Measurements from ENCODE around the gene FRMD5. TPM values are rescaled to one million over a fixed set of nuclear protein-coding genes. Genes with fewer than 3 reads are reported as not detected.

FRMD5 gene
- total and polyA plus RNA-seq, 2 donors from 2014 or later, result 0.32 to 0.41 TPM

GRCh38 chr15:44137750-44138149 is 57.3 kb downstream of the FRMD5 start:
- DNase-seq, result no peak
- intact Hi-C loops (cut with DNase I), result no loop called here
- FAIRE-seq, result no peak

GRCh38 chr15:44136991-44137477 is 58.0 kb downstream of the FRMD5 start:
- Histone ChIP-seq H3K9ac (ENCODE audit: low read length in 3 of 3) (no peak overlapping the region), H3K36me3 (ENCODE audit: control insufficient read depth in 2 of 3, insufficient read depth in 3 of 3, low read length in 3 of 3) (no peaks in the 10 kb centered on the region), H3K27ac (ENCODE audit: low read depth in 2 of 2, low read length in 2 of 2) (no peak overlapping the region), H3K9me3 (ENCODE audit: control insufficient read depth in 2 of 3, insufficient read depth in 1 of 3, low read length in 3 of 3) (no peaks in the 10 kb centered on the region), H3K4me1 (ENCODE audit: control insufficient read depth in 2 of 3, insufficient read depth in 2 of 3, low read depth in 1 of 3, low read length in 3 of 3) (no peaks in the 10 kb centered on the region), H3K4me3 (ENCODE audit: low read length in 3 of 3) (no peak overlapping the region), H3K27me3 (ENCODE audit: control insufficient read depth, insufficient read depth, low read length) (no peaks in the 10 kb centered on the region)
- no peak for DNase-seq
- no peak for TF ChIP-seq CTCF (IDR thresholded peaks at IDR 0.05; ENCODE audit: borderline replicate concordance, extremely low read depth, insufficient read depth)
- no peak for FAIRE-seq
- intact Hi-C loops (cut with DNase I), result no loop called here

More at GRCh38 chr15:44137750-44138149, 57.3 kb downstream of the FRMD5 start:
- no peaks in the 10 kb centered on the region for H3K4me1 ChIP-seq (ENCODE audit: control insufficient read depth in 2 of 3, insufficient read depth in 2 of 3, low read depth in 1 of 3, low read length in 3 of 3)
- H3K36me3 ChIP-seq (ENCODE audit: control insufficient read depth in 2 of 3, insufficient read depth in 3 of 3, low read length in 3 of 3), result no peaks in the 10 kb centered on the region
- H3K9me3 ChIP-seq (ENCODE audit: control insufficient read depth in 2 of 3, insufficient read depth in 1 of 3, low read length in 3 of 3), result no peaks in the 10 kb centered on the region
- H3K4me3 ChIP-seq (ENCODE audit: low read length in 3 of 3), result no peak overlapping the region
- H3K27ac ChIP-seq (ENCODE audit: low read depth in 2 of 2, low read length in 2 of 2), result no peak overlapping the region
- TF ChIP-seq CTCF (IDR thresholded peaks at IDR 0.05; ENCODE audit: borderline replicate concordance, extremely low read depth, insufficient read depth), result no peak
- no peaks in the 10 kb centered on the region for H3K27me3 ChIP-seq (ENCODE audit: control insufficient read depth, insufficient read depth, low read length)
- H3K9ac ChIP-seq (ENCODE audit: low read length in 3 of 3), result no peak overlapping the region

- H3K9me3 ChIP-seq (ENCODE audit: control insufficient read depth in 2 of 3, insufficient read depth in 1 of 3, low read length in 3 of 3), result no peaks in the 10 kb centered on the region
- no peak overlapping the region for H3K27ac ChIP-seq (ENCODE audit: low read depth in 2 of 2, low read length in 2 of 2)
- no peak for DNase-seq
- intact Hi-C loops (cut with DNase I), result no loop called here
- H3K27me3 ChIP-seq (ENCODE audit: control insufficient read depth, insufficient read depth, low read length), result no peaks in the 10 kb centered on the region
- H3K4me3 ChIP-seq (ENCODE audit: low read length in 3 of 3), result no peak overlapping the region
- no peaks in the 10 kb centered on the region for H3K4me1 ChIP-seq (ENCODE audit: control insufficient read depth in 2 of 3, insufficient read depth in 2 of 3, low read depth in 1 of 3, low read length in 3 of 3)
- H3K36me3 ChIP-seq (ENCODE audit: control insufficient read depth in 2 of 3, insufficient read depth in 3 of 3, low read length in 3 of 3), result no peaks in the 10 kb centered on the region
- no peak for TF ChIP-seq CTCF (IDR thresholded peaks at IDR 0.05; ENCODE audit: borderline replicate concordance, extremely low read depth, insufficient read depth)
- H3K9ac ChIP-seq (ENCODE audit: low read length in 3 of 3), result no peak overlapping the region
- no peak for FAIRE-seq
Observed at GRCh38 chr15:44132057-44132456, 63.0 kb downstream of the FRMD5 start.

- FAIRE-seq, result no peak
- TF ChIP-seq CTCF (IDR thresholded peaks at IDR 0.05; ENCODE audit: borderline replicate concordance, extremely low read depth, insufficient read depth), result no peak
Observed at GRCh38 chr15:44130778-44131177, 64.3 kb downstream of the FRMD5 start.

More at GRCh38 chr15:44130778-44131177, 64.3 kb downstream of the FRMD5 start:
- no peak overlapping the region for H3K4me3 ChIP-seq (ENCODE audit: low read length in 3 of 3)
- no peaks in the 10 kb centered on the region for H3K4me1 ChIP-seq (ENCODE audit: control insufficient read depth in 2 of 3, insufficient read depth in 2 of 3, low read depth in 1 of 3, low read length in 3 of 3)
- H3K9me3 ChIP-seq (ENCODE audit: control insufficient read depth in 2 of 3, insufficient read depth in 1 of 3, low read length in 3 of 3), result no peaks in the 10 kb centered on the region
- DNase-seq, result no peak
- intact Hi-C loops (cut with DNase I), result no loop called here
- no peaks in the 10 kb centered on the region for H3K27me3 ChIP-seq (ENCODE audit: control insufficient read depth, insufficient read depth, low read length)
- no peak overlapping the region for H3K9ac ChIP-seq (ENCODE audit: low read length in 3 of 3)
- H3K36me3 ChIP-seq (ENCODE audit: control insufficient read depth in 2 of 3, insufficient read depth in 3 of 3, low read length in 3 of 3), result no peaks in the 10 kb centered on the region
- H3K27ac ChIP-seq (ENCODE audit: low read depth in 2 of 2, low read length in 2 of 2), result no peak overlapping the region
